Endothelial cell (in vitro differentiated cells): ENCODE results near the gene CTDP1. TPM values are rescaled to one million over a fixed set of nuclear protein-coding genes. Genes with fewer than 3 reads are reported as not detected.

ENCODE experiments used
- DNase-seq: peaks from one replicate; pipeline ENCODE4 v3.0.0; 2021; ENCODE audit warnings: low spot score
- H3K27ac Mint-ChIP-seq: one replicate; pipeline ENCODE4 v1.8.0; 2021; ENCODE audit warnings: mixed read lengths, inconsistent platforms; ENCODE audit not compliant: unreplicated experiment
- H3K27me3 Mint-ChIP-seq: one replicate; pipeline ENCODE4 v1.8.0; 2021; ENCODE audit warnings: mild to moderate bottlenecking, moderate library complexity, mixed read lengths, inconsistent platforms; ENCODE audit not compliant: unreplicated experiment
- H3K36me3 Mint-ChIP-seq: one replicate; pipeline ENCODE4 v1.8.0; 2021; ENCODE audit warnings: mild to moderate bottlenecking, low read depth, mixed read lengths, inconsistent platforms; ENCODE audit not compliant: unreplicated experiment
- H3K4me1 Mint-ChIP-seq: one replicate; pipeline ENCODE4 v1.8.0; 2021; ENCODE audit warnings: mild to moderate bottlenecking, mixed read lengths, inconsistent platforms; ENCODE audit not compliant: unreplicated experiment
- H3K4me3 Mint-ChIP-seq: one replicate; pipeline ENCODE4 v1.8.0; 2021; ENCODE audit warnings: mild to moderate bottlenecking, mixed read lengths, inconsistent platforms; ENCODE audit not compliant: unreplicated experiment
- H3K9me3 Mint-ChIP-seq: one replicate; pipeline ENCODE4 v1.8.0; 2021; ENCODE audit warnings: mixed read lengths, inconsistent platforms; ENCODE audit not compliant: unreplicated experiment
- CTCF ChIP-seq: fragments of 200-600 bp; sonication (generic); IDR thresholded peaks from one replicate; pipeline ENCODE4 v1.5.0; 2021; ENCODE audit warnings: antibody characterized with exemption; ENCODE audit not compliant: unreplicated experiment
- total RNA-seq: library from RNA; stranded (reverse); fragmentation: NEBNext Ultra II Directional; extraction: Animal tissue kit (Norgen Biotek cat#: 25700); gene quantifications from one replicate; pipeline ENCODE4 v1.2.1, GENCODE V29; 2021; ENCODE audit not compliant: unreplicated experiment

Gene CTDP1
- total RNA-seq, 1 donor from 2014 or later = 34.2 TPM

GRCh38 chr18:79644666-79645057 lies 34.9 kb upstream of the CTDP1 start:
- peaks cover 10% of the 10 kb centered on the region for H3K4me1 Mint-ChIP-seq
- no peaks in the 10 kb centered on the region for H3K9me3 Mint-ChIP-seq
- no peak for TF ChIP-seq CTCF
- H3K27ac Mint-ChIP-seq = no peak overlapping the region
- no peak for DNase-seq
- H3K4me3 Mint-ChIP-seq = no peak overlapping the region
- no peaks in the 10 kb centered on the region for H3K36me3 Mint-ChIP-seq
- peaks cover 9% of the 10 kb centered on the region for H3K27me3 Mint-ChIP-seq

GRCh38 chr18:79645291-79645983 lies 34.2 kb upstream of the CTDP1 start:
- Mint-ChIP-seq H3K27ac (no peak overlapping the region), H3K4me3 (no peak overlapping the region), H3K36me3 (no peaks in the 10 kb centered on the region), H3K4me1 (peaks cover 8% of the 10 kb centered on the region), H3K27me3 (peaks cover 8% of the 10 kb centered on the region), H3K9me3 (no peaks in the 10 kb centered on the region)
- TF ChIP-seq CTCF = no peak
- no peak for DNase-seq

GRCh38 chr18:79647307-79647706 lies 32.3 kb upstream of the CTDP1 start:
- peaks cover 8% of the 10 kb centered on the region for H3K27me3 Mint-ChIP-seq
- no peak overlapping the region for H3K27ac Mint-ChIP-seq
- TF ChIP-seq CTCF = no peak
- no peaks in the 10 kb centered on the region for H3K9me3 Mint-ChIP-seq
- no peak for DNase-seq
- no peaks in the 10 kb centered on the region for H3K36me3 Mint-ChIP-seq
- H3K4me3 Mint-ChIP-seq = no peak overlapping the region
- peaks cover 14% of the 10 kb centered on the region for H3K4me1 Mint-ChIP-seq

GRCh38 chr18:79650959-79651358 lies 28.6 kb upstream of the CTDP1 start:
- no peak overlapping the region for H3K4me3 Mint-ChIP-seq
- peaks cover 2% of the 10 kb centered on the region for H3K27me3 Mint-ChIP-seq
- H3K27ac Mint-ChIP-seq = no peak overlapping the region
- no peaks in the 10 kb centered on the region for H3K36me3 Mint-ChIP-seq
- no peak for TF ChIP-seq CTCF
- no peak for DNase-seq
- peaks cover 9% of the 10 kb centered on the region for H3K4me1 Mint-ChIP-seq
- no peaks in the 10 kb centered on the region for H3K9me3 Mint-ChIP-seq

GRCh38 chr18:79657342-79657996 lies 22.1 kb upstream of the CTDP1 start:
- Mint-ChIP-seq H3K4me3 (no peak overlapping the region), H3K27ac (no peak overlapping the region), H3K27me3 (no peaks in the 10 kb centered on the region), H3K36me3 (no peaks in the 10 kb centered on the region), H3K4me1 (no peaks in the 10 kb centered on the region), H3K9me3 (no peaks in the 10 kb centered on the region)
- no peak for TF ChIP-seq CTCF
- no peak for DNase-seq
